Measurements from ENCODE around the gene GBF1. TPM values are rescaled to one million over a fixed set of nuclear protein-coding genes. Genes with fewer than 3 reads are reported as not detected.

GBF1 gene, protein sequence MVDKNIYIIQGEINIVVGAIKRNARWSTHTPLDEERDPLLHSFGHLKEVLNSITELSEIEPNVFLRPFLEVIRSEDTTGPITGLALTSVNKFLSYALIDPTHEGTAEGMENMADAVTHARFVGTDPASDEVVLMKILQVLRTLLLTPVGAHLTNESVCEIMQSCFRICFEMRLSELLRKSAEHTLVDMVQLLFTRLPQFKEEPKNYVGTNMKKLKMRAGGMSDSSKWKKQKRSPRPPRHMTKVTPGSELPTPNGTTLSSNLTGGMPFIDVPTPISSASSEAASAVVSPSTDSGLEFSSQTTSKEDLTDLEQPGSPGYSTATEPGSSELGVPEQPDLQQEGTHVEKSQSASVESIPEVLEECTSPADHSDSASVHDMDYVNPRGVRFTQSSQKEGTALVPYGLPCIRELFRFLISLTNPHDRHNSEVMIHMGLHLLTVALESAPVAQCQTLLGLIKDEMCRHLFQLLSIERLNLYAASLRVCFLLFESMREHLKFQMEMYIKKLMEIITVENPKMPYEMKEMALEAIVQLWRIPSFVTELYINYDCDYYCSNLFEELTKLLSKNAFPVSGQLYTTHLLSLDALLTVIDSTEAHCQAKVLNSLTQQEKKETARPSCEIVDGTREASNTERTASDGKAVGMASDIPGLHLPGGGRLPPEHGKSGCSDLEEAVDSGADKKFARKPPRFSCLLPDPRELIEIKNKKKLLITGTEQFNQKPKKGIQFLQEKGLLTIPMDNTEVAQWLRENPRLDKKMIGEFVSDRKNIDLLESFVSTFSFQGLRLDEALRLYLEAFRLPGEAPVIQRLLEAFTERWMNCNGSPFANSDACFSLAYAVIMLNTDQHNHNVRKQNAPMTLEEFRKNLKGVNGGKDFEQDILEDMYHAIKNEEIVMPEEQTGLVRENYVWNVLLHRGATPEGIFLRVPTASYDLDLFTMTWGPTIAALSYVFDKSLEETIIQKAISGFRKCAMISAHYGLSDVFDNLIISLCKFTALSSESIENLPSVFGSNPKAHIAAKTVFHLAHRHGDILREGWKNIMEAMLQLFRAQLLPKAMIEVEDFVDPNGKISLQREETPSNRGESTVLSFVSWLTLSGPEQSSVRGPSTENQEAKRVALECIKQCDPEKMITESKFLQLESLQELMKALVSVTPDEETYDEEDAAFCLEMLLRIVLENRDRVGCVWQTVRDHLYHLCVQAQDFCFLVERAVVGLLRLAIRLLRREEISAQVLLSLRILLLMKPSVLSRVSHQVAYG (N-terminal part only)
- total RNA-seq = 42.8 and 45.3 TPM in 2 replicates

DNA sequence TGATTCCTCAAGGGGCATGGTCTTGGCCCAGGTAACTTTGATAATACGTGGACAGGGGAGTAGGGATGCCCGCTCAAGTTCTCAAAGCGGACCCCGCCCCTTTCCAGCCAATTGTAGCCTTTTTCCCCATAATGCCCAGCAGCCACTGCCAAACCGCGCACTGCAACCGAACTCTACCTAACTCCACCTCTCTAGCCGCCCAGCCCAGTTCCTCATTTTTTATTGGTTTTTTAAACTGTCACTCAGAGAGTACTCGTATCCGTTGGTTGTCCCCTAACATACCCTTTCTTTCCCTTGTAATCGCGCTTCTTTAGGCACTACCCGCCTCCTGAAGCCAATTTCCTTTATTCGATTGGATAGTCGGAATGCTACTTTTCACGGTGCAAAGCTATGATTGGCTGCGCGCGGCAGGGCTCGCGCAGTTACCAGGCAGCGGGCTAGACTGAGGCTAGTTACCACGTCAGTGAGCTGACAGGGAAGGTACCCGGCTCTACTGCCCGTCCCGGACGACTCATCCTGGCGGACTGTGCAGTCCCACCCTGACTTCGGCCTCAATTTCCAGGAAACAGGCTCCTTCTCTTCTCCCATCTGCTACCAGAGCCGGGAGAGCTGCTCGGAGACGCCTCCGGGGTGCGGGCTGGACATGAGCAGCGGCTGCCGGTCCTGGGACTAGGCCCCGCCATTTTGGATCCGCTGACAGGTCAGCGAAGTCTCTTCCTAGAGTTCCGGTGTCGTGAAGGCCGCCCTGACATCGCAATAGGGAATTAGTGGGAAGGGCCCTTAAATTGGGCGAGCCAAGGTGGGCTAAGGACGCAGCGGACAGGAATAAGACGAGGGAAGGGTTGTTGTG lies at the start of gene GBF1:
GBF1 (plus strand) TSS at position 451 of the 850 bp plus-strand sequence. CDS start 13,407 bp downstream, outside the sequence.

DNA sequence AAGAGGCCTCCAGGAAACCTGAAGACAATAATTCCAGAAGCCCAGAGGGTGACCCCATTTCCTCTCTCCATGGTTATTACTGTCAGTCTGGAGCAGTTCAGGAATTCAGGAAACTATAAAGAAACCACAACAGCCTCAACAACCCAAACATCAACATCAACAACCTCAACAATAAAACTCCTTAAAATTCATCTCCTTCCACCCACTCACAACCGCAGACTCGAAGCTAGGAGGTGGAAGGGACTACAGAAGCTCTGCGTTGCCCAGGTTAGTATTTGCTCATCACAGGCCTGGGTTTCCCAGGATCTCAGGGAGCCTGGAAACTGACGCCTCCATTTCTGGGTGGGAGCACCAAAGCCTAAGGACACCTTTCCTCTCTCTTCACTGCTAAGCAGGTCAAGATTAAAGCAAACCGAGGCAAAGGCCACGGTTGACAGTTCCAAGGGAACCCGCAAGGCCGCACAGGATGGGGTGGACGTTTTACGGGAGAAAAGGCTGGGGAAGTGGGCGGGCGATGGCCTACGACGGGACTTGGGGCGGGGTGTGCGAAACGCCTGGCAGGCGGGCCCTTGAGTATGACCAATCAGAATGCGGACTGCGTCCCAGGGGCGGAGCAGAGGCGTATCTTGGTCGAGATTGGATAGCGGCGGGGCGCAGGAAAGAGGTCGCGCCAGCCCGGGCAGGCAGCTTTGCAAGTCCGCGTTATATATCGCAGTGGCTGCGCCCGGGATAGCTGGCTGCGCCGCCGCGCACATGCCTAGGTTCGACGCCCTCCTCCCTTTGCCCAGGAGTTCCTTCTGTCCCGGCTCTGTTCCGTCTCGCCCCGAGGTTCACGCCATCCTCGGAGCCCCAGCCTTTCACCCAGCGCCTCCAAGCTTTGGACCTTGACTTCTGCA lies 19.4 kb upstream of the GBF1 start, which contains the start of gene ELOVL3:
ELOVL3 (plus strand) TSS at position 654 of the 896 bp plus-strand sequence. CDS start 250 bp downstream, outside the sequence.

DNA sequence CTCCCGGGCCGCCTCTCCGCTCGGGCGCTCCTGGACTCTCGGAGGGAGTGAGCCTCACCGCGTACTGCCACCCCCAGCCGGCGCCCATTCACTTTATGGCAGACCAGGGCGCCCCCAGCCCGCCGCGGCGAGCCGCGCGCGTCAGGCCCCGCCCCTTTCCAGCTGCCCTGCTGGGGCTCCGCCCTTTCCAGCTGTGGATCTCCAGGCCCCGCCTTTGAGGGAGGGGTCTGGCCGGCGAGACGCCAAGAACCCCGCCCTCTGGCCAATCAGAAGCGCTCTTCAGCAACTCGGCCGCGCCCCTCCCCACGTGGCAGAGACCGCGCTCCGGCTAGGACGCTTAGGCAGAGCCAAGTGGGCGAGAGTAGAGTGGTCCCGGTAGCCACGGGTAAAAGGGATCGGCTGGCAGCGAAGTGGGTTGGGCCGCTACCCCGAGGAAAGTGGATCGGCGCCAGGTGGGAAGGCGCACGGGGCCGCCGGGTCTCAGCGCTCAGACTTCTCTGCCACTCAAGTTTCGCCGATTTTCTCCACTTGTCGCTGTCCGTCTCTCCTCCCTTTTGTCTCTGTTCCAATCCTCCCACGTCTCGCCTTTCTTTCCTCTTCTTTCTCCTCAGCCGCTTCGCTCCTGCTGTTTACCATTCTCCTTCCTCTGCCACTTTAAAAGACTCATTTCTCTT lies 3.8 kb upstream of the GBF1 start, which contains the start of gene PITX3:
PITX3 (minus strand) TSS at position 69 of the 674 bp plus-strand sequence. CDS start 9,432 bp downstream, outside the sequence.

DNA sequence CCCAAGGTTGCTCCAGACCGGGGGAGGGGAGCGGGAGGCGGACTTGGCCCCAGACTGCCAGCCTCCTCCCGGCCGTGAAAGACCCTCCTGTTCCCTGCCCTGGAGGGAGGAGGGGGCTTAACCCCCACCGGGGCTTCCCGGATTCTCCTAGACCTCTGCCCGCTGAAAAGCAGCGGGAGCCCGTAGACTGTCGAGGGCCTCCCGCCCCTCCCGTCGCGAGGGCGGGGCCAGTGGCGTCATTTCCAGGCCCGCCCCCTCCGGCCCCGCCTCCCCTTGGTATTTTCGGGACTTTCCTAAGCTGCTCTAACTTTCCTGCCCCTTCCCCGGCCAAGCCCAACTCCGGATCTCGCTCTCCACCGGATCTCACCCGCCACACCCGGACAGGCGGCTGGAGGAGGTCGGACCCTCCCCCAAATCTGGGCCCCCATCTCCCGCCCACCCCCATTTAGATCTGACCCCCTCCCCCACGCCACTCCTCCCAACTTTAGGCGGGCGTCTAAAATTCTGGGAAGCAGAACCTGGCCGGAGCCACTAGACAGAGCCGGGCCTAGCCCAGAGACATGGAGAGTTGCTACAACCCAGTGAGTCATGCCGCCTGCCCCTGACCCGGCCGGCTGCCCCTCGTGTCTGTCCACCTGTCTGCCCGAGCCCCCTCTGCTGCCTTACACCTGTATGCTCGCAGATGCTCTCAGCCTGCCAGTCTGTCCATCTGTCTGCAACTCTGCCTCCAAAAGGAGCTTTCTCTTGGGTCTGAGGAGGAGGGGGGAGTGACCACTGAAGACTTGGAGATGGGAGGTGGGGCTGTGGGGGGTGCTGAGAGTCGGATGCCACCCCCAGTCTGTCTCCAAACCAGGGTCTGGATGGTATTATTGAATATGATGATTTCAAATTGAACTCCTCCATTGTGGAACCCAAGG lies 150.3 kb downstream of the GBF1 start, which contains the start of gene NFKB2:
NFKB2 (plus strand) TSS at position 306 of the 917 bp plus-strand sequence; CDS start at position 561, 255 bp downstream.

DNA sequence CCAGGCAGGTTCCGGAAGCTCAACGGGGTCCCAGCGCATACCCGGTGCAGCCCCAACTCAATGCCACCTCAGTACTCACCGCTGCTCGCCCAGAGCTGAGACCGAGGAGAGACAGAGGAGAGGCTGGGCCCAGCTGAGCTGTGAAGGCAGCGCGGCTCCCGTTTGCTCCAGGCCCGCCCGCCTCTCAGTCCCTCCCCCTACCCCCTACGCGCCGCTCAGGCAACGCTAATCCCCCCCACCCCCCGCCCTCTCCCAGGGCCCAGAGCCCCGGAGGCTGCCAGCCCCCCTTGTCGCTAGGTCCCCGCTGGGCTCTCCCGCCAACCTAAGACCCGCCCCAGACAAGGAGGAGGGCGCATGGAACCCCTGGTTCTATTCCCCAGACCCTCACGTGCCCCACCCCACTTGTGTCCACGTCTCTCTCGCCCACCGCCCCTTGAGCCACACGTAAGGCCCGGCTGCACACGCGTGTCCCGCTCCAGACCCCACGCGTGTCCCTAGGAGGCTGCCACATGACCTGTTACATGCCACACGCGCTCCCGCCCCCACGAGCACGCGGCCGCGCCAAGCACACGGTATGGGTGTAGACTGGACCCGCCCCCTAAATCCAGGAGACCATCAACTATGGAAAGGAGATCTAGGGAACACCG lies 173.4 kb downstream of the GBF1 start, which contains the start of gene PSD:
PSD (minus strand) TSS at position 164 of the 647 bp plus-strand sequence. CDS start 1,747 bp downstream, outside the sequence.

DNA sequence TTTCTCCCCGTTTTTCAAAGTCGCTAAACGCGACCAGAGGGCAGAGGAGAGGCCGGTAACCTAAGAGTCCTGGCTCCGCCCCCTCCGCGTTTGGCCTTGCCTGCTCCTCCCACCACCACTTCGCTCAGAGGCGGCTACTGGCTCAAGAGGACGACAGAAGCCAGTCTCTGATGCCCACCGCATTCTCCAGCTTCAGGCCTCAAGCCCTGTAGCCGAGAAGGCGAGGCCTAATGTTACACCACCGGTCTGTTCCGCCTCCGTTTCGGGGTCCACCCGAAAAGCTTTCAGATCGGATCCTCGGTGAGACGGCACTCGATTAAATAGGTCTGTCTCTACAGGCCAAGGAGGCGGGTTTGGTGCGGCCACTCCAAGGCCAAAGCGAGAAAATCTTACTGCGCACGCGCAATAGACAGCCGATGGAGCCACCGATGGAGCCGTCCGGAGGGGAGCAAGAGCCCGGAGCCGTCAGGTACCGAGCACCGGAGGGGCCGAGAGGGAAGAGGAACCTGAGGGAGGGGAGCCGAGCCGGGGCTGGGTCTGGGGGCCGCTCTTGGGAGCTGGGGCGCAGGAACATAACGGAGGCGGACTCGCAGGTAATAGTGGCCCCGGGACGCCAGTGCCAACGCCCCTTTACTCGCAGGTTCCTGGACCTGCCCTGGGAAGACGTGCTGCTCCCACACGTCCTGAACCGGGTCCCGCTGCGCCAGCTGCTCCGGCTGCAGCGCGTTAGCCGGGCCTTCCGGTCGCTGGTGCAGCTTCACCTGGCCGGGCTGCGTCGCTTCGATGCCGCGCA lies 175.6 kb downstream of the GBF1 start, which contains the start of gene FBXL15:
FBXL15 (plus strand) TSS at position 123 of the 793 bp plus-strand sequence; CDS start at position 417, 294 bp downstream.

Other genes with a start within 250 kb of the GBF1 start
- gene ARMH3, start 189.4 kb upstream of the GBF1 start, total RNA-seq = 13.5 and 14.9 TPM in 2 replicates
- gene HPS6, start 180.2 kb upstream of the GBF1 start, total RNA-seq = 20.3 and 27.2 TPM in 2 replicates
- gene LDB1, start 125.2 kb upstream of the GBF1 start, total RNA-seq = 35.4 and 40.4 TPM in 2 replicates
- gene PPRC1, start 112.5 kb upstream of the GBF1 start, total RNA-seq = 15.4 and 17.3 TPM in 2 replicates
- gene NOLC1, start 93.1 kb upstream of the GBF1 start, total RNA-seq = 23.9 and 26.4 TPM in 2 replicates
- 0.65 TPM in 2 replicates for gene ELOVL3, start 19.2 kb upstream of the GBF1 start, total RNA-seq
- 0.11 and 0.13 TPM in 2 replicates for gene PITX3, start 4.0 kb upstream of the GBF1 start, total RNA-seq
- gene NFKB2, start 150.2 kb downstream of the GBF1 start, total RNA-seq = 17.5 and 18.5 TPM in 2 replicates
- gene PSD, start 173.3 kb downstream of the GBF1 start, total RNA-seq = 1.8 and 2.1 TPM in 2 replicates
- 5.7 and 6.9 TPM in 2 replicates for gene FBXL15, start 175.3 kb downstream of the GBF1 start, total RNA-seq
- 48.1 and 51.6 TPM in 2 replicates for gene CUEDC2, start 187.0 kb downstream of the GBF1 start, total RNA-seq
- gene C10orf95, start 206.0 kb downstream of the GBF1 start, total RNA-seq = not detected in 2 replicates

All from articular chondrocyte of knee joint (primary cell).